Kidney epithelial cell (primary cell): ENCODE data around the gene CWC27. TPM values are rescaled to one million over a fixed set of nuclear protein-coding genes. Genes with fewer than 3 reads are reported as not detected.

Source experiments
- DNase-seq: peaks from one replicate; pipeline ENCODE4 v3.0.0-alpha.2; 2010; ENCODE audit warnings: low read depth
- H3K27me3 ChIP-seq: 2 replicates; pipeline ENCODE4 v1.6.0; 2011; ENCODE audit warnings: low read length; ENCODE audit not compliant: control insufficient read depth, insufficient read depth
- H3K36me3 ChIP-seq: 2 replicates; pipeline ENCODE4 v1.5.1; 2011; ENCODE audit warnings: low read length; ENCODE audit not compliant: control insufficient read depth, insufficient read depth
- H3K4me3 ChIP-seq: 2 replicates; pipeline ENCODE4 v1.5.1; 2011; ENCODE audit warnings: low read depth, mild to moderate bottlenecking, control low read depth, low read length
- CTCF ChIP-seq: IDR thresholded peaks from 2 replicates; pipeline ENCODE4 v1.5.1; 2011; ENCODE audit warnings: mild to moderate bottlenecking, moderate library complexity, low read length, control low read depth, inconsistent platforms; ENCODE audit not compliant: insufficient read depth, poor library complexity, severe bottlenecking
- total RNA-seq: library from RNA; depleted of rRNA; stranded (reverse); fragments of >200 nt; gene quantifications from 2 replicates; pipeline ENCODE4 v1.2.3, GENCODE V29; 2015

Gene CWC27
- total RNA-seq, 1 donor from 2014 or later, result 23.6 TPM

- Histone ChIP-seq H3K4me3 (no peak overlapping the region), H3K36me3 (peaks cover 2% of the 10 kb centered on the region), H3K27me3 (no peaks in the 10 kb centered on the region)
- TF ChIP-seq CTCF, result no peak
- no peak for DNase-seq
These were observed 4.7 kb upstream of the CWC27 start for GRCh38 chr5:64763948-64764503.

- no peak for DNase-seq
- Histone ChIP-seq H3K4me3 (no peak overlapping the region), H3K27me3 (no peaks in the 10 kb centered on the region), H3K36me3 (peaks cover 2% of the 10 kb centered on the region)
- TF ChIP-seq CTCF, result no peak
These were observed 2.8 kb upstream of the CWC27 start for GRCh38 chr5:64765804-64766504.

- no peak for DNase-seq
- H3K4me3 ChIP-seq, result peak overlapping the region; percentile 83
- H3K27me3 ChIP-seq, result no peaks in the 10 kb centered on the region
- TF ChIP-seq CTCF, result no peak
- H3K36me3 ChIP-seq, result peaks cover 2% of the 10 kb centered on the region
These were observed 1.8 kb upstream of the CWC27 start for GRCh38 chr5:64766941-64767340.

GRCh38 chr5:64767959-64768357, 772 bp upstream of the CWC27 start:
- DNase-seq, result no peak
- Histone ChIP-seq H3K4me3 (peak overlapping the region; percentile 83), H3K36me3 (peaks cover 2% of the 10 kb centered on the region), H3K27me3 (no peaks in the 10 kb centered on the region)
- no peak for TF ChIP-seq CTCF

- Histone ChIP-seq H3K4me3 (peak overlapping the region; percentile 83), H3K27me3 (no peaks in the 10 kb centered on the region), H3K36me3 (peaks cover 2% of the 10 kb centered on the region)
- no peak for DNase-seq
- no peak for TF ChIP-seq CTCF
These were observed 1.1 kb downstream of the CWC27 start for GRCh38 chr5:64769855-64770254.

GRCh38 chr5:64771736-64772135, 3.0 kb downstream of the CWC27 start:
- no peak overlapping the region for H3K4me3 ChIP-seq
- no peak for DNase-seq
- H3K36me3 ChIP-seq, result no peaks in the 10 kb centered on the region
- no peaks in the 10 kb centered on the region for H3K27me3 ChIP-seq
- no peak for TF ChIP-seq CTCF
